Heart left ventricle (tissue), 16 donors: ENCODE data around the gene CTCFL. TPM values are rescaled to one million over a fixed set of nuclear protein-coding genes. Genes with fewer than 3 reads are reported as not detected.

ENCODE experiments used
- ATAC-seq, 4 donors: fragments of 200-7000 bp; cut with Tn5 transposase; one replicate each; pipeline ENCODE4 v1.9.1; 2020 to 2022; ENCODE audit warnings: moderate library complexity in 4 of 4, mild to moderate bottlenecking in 3 of 4, moderate number of reproducible peaks in 1 of 4
- DNase-seq, 5 donors: peaks; one replicate each; pipeline ENCODE4 v3.0.0-alpha.2; 2020
- H3K27ac ChIP-seq, 12 donors: fragments of 200-600 bp; sonication (generic) in 4 of 12; one replicate each; pipeline versions ENCODE4 v1.5.0 to v1.8.0; 2016 to 2022; ENCODE audit warnings: mild to moderate bottlenecking in 2 of 12
- H3K27me3 ChIP-seq, 9 donors: fragments of 200-600 bp; sonication (generic) in 2 of 9; one replicate each; pipeline versions ENCODE4 v1.5.1 to v1.8.0; 2016 to 2022; ENCODE audit warnings: mild to moderate bottlenecking in 3 of 9
- H3K36me3 ChIP-seq, 9 donors: fragments of 200-600 bp; sonication (generic) in 2 of 9; one replicate each; pipeline versions ENCODE4 v1.5.0 to v1.8.0; 2018 to 2022; ENCODE audit warnings: mild to moderate bottlenecking in 2 of 9
- H3K4me1 ChIP-seq, 12 donors: fragments of 200-600 bp; sonication (generic) in 4 of 12; one replicate each; pipeline versions ENCODE4 v1.5.0 to v1.8.0; 2016 to 2022; ENCODE audit warnings: mild to moderate bottlenecking in 3 of 12
- H3K4me3 ChIP-seq, 12 donors: fragments of 200-600 bp; sonication (generic) in 4 of 12; one replicate each; pipeline versions ENCODE4 v1.5.0 to v1.8.0; 2017 to 2022; ENCODE audit warnings: mild to moderate bottlenecking in 9 of 12, moderate library complexity in 4 of 12
- H3K9me3 ChIP-seq, 12 donors: fragments of 200-600 bp; sonication (generic) in 4 of 12; one replicate each; pipeline versions ENCODE4 v1.5.0 to v1.8.0; 2016 to 2022; ENCODE audit warnings: mild to moderate bottlenecking in 1 of 12
- CTCF ChIP-seq, 12 donors: fragments of 200-600 bp; sonication (generic) in 4 of 12; IDR thresholded peaks; one replicate each; pipeline versions ENCODE4 v1.5.0 to v1.8.0; 2018 to 2022; ENCODE audit warnings: antibody characterized with exemption in 12 of 12, mild to moderate bottlenecking in 5 of 12
- POLR2A ChIP-seq, 2 donors: fragments of 450-650 bp; IDR thresholded peaks; one replicate each; pipeline ENCODE4 v1.6.1; 2017; ENCODE audit warnings: antibody characterized with exemption in 2 of 2, mild to moderate bottlenecking in 2 of 2, moderate library complexity in 2 of 2
- WGBS, 4 donors: extraction: QIAGEN DNeasy Blood & Tissue Kit in 2 of 4; methylation state at CpG; one replicate each; pipeline versions ENCODE4 v1.1.5 to v1.1.7; 2013 to 2018; 5-methylcytosine and 5-hydroxymethylcytosine counted together
- intact Hi-C, 10 donors: fragments of 100-400 bp; cut with DNase I; formaldehyde crosslinking; loops; one replicate each; pipeline versions ENCODE4 v1.11.1 to v1.14.2; 2022
- polyA plus RNA-seq, 2 donors: library from polyadenylated mRNA; stranded (reverse); fragments of 200-250 nt; gene quantifications; one replicate each; pipeline ENCODE4 v1.2.3, GENCODE V29; 2013
- total RNA-seq, 9 donors: library from RNA; depleted of rRNA in 2 of 9; stranded (reverse); fragments of >200 nt in 2 of 9; fragmentation: NEBNext Ultra II Directional in 3 of 9; extraction: Animal tissue kit (Norgen Biotek cat#: 25700) in 3 of 9; gene quantifications; one replicate each; pipeline versions ENCODE4 v1.1.0 to v1.2.4, GENCODE V29; 2016 to 2023
- donor health status: ischemic (EF 13 %, LVEDD 7.1; RV severe dilation, severe dysfunction).
- donor health status: healthy with polysubstance abuse.
- donor health status: DM: no; HTN: yes; CAD: no.
- donor health status: DM: no; HTN: no; CAD: no.
- donor health status: ischemic (EF 25% LVEDD 6.9; RV normal size, moderate dysfunction).
- donor health status: ischemic (EF 25% LVEDD 5.7; RV mildly dilated, moderate dysfunction).
- donor health status: healthy.
- donor health status: DM: yes; HTN: yes; CAD: no.
- donor health status: ischemic (EF 35%, LVEDD 5.7; RV mildly dilated, moderate dysfunction).
- donor health status: nonischemic (EF 11% LVEDD 7.7; RV severe dilation, severe dysfunction).
- donor health status: DM: yes; HTN: yes; CAD: no.
- donor health status: PGD.
- donor health status: ischemic (EF 29% LVEDD 5.4; RV normal size, mild dysfunction).
- donor health status: nonischemic (EF 23%, LVEDD 6.1; RV moderate dilation, normal function).

The CTCFL gene
- total and polyA plus RNA-seq, 11 donors: not detected

GRCh38 chr20:57564951-57565642 is 40.2 kb upstream of the CTCFL start:
- DNase-seq (no peak), ATAC-seq (no peak)
- no peaks in the 10 kb centered on the region for H3K36me3 ChIP-seq
- H3K4me1 ChIP-seq: peaks cover 0 to 3% (median 0%) of the 10 kb centered on the region in 12 donors
- H3K27me3 ChIP-seq: peaks cover 0 to 47% (median 12%) of the 10 kb centered on the region in 9 donors
- H3K27ac ChIP-seq: no peak overlapping the region
- TF ChIP-seq CTCF (IDR thresholded peaks at IDR 0.05): no peak
- intact Hi-C loops: no loop called here
- no peak overlapping the region for H3K4me3 ChIP-seq
- 87 to 89% (median 88%) methylated on average over 11 of the region's 11 CpGs for WGBS, 4 donors
- H3K9me3 ChIP-seq: no peaks in the 10 kb centered on the region

- H3K27ac ChIP-seq: no peak overlapping the region
- no peak overlapping the region for H3K4me3 ChIP-seq
- ATAC-seq: no peak
- H3K27me3 ChIP-seq: peaks cover 0 to 45% (median 9%) of the 10 kb centered on the region in 9 donors
- 81 to 87% (median 85%) methylated on average over 13 to 14 of the region's 14 CpGs for WGBS, 4 donors
- TF ChIP-seq POLR2A (IDR thresholded peaks at IDR 0.05) (no peak), CTCF (IDR thresholded peaks at IDR 0.05) (no peak)
- no peaks in the 10 kb centered on the region for H3K36me3 ChIP-seq
- intact Hi-C loops: no loop called here
- H3K9me3 ChIP-seq: no peaks in the 10 kb centered on the region
- no peak for DNase-seq
- peaks cover 0 to 3% (median 0%) of the 10 kb centered on the region in 12 donors for H3K4me1 ChIP-seq
Measured at GRCh38 chr20:57564180-57564802, 39.4 kb upstream of the CTCFL start.

GRCh38 chr20:57563522-57563921 is 38.6 kb upstream of the CTCFL start:
- no peak for TF ChIP-seq CTCF (IDR thresholded peaks at IDR 0.05)
- no peak for DNase-seq
- ATAC-seq: no peak
- Histone ChIP-seq H3K4me1 (peaks cover 0 to 3% (median 0%) of the 10 kb centered on the region in 12 donors), H3K27ac (no peak overlapping the region), H3K9me3 (no peaks in the 10 kb centered on the region), H3K27me3 (peaks cover 0 to 45% (median 6%) of the 10 kb centered on the region in 9 donors), H3K4me3 (no peak overlapping the region), H3K36me3 (no peaks in the 10 kb centered on the region)
- intact Hi-C loops: no loop called here
- 95 to 98% (median 96%) methylated on average over 12 of the region's 12 CpGs for WGBS, 4 donors

- H3K4me1 ChIP-seq: peaks cover 0 to 3% (median 0%) of the 10 kb centered on the region in 12 donors
- WGBS, 4 donors: 93 to 94% (median 93%) methylated on average over 30 to 35 of the region's 35 CpGs
- DNase-seq (no peak), ATAC-seq (no peak)
- TF ChIP-seq POLR2A (IDR thresholded peaks at IDR 0.05) (no peak), CTCF (IDR thresholded peaks at IDR 0.05) (no peak)
- H3K36me3 ChIP-seq: no peaks in the 10 kb centered on the region
- no peaks in the 10 kb centered on the region for H3K9me3 ChIP-seq
- peaks cover 0 to 46% (median 3%) of the 10 kb centered on the region in 9 donors for H3K27me3 ChIP-seq
- intact Hi-C loops: no loop called here
- H3K4me3 ChIP-seq: no peak overlapping the region
- H3K27ac ChIP-seq: no peak overlapping the region
Measured at GRCh38 chr20:57562541-57563465, 37.9 kb upstream of the CTCFL start.
